IPS-20b (cell line): ENCODE data around the gene TPSB2.
"Not testable (repeated sequence)": the region's sequence is repeated elsewhere in the genome, so short reads cannot be mapped to it uniquely, and the experiment has no call there.

ENCODE experiments used
- H3K27ac ChIP-seq: one replicate; pipeline ENCODE4 v1.5.1; 2013; ENCODE audit warnings: low read length
- H3K27me3 ChIP-seq: 2 replicates; pipeline ENCODE4 v1.6.1; 2013; ENCODE audit warnings: mild to moderate bottlenecking, low read length, inconsistent platforms; ENCODE audit not compliant: insufficient read depth
- H3K36me3 ChIP-seq: 2 replicates; pipeline ENCODE4 v1.6.1; 2013; ENCODE audit warnings: low read depth, mild to moderate bottlenecking, inconsistent platforms, low read length, moderate library complexity; ENCODE audit not compliant: insufficient read depth
- H3K4me1 ChIP-seq: 2 replicates; pipeline ENCODE4 v1.6.1; 2013; ENCODE audit warnings: mild to moderate bottlenecking, control low read depth, inconsistent platforms, low read length, moderate library complexity; ENCODE audit not compliant: insufficient read depth
- H3K4me3 ChIP-seq: 2 replicates; pipeline ENCODE4 v1.5.1; 2013; ENCODE audit warnings: mild to moderate bottlenecking, low read length, inconsistent platforms
- H3K9ac ChIP-seq: 2 replicates; pipeline ENCODE4 v1.6.1; 2013; ENCODE audit warnings: low read depth, mild to moderate bottlenecking, inconsistent platforms, low read length, moderate library complexity
- H3K9me3 ChIP-seq: 2 replicates; pipeline ENCODE4 v1.6.1; 2013; ENCODE audit warnings: mild to moderate bottlenecking, low read depth, low read length, inconsistent platforms; ENCODE audit not compliant: insufficient read depth

TPSB2 gene

GRCh38 chr16:1230084-1230470, at the start of gene TPSB2:
TPSB2 (minus strand) TSS chr16:1230184; CDS start chr16:1229951, 233 bp downstream.
- H3K9ac ChIP-seq, H3K27ac ChIP-seq, H3K27me3 ChIP-seq, H3K4me3 ChIP-seq, H3K36me3 ChIP-seq, H3K4me1 ChIP-seq, H3K9me3 ChIP-seq: not testable (repeated sequence)

GRCh38 chr16:1279081-1279944, 49.3 kb upstream of the TPSB2 start:
- Histone ChIP-seq H3K9me3 (no peaks in the 10 kb centered on the region), H3K4me1 (no peaks in the 10 kb centered on the region), H3K9ac (no peak overlapping the region), H3K4me3 (no peak overlapping the region), H3K36me3 (no peaks in the 10 kb centered on the region), H3K27ac (no peak overlapping the region), H3K27me3 (peaks cover 6% of the 10 kb centered on the region; the same call in 1 of the 2 replicates)

GRCh38 chr16:1278477-1278876, 48.5 kb upstream of the TPSB2 start:
- Histone ChIP-seq H3K9ac (no peak overlapping the region), H3K27ac (no peak overlapping the region), H3K27me3 (peaks cover under 1% of the 10 kb centered on the region; the same call in 1 of the 2 replicates)

GRCh38 chr16:1277617-1278282, 47.8 kb upstream of the TPSB2 start:
- Histone ChIP-seq H3K36me3 (no peaks in the 10 kb centered on the region), H3K4me3 (no peak overlapping the region), H3K27ac (no peak overlapping the region), H3K9me3 (no peaks in the 10 kb centered on the region), H3K9ac (no peak overlapping the region), H3K27me3 (no peaks in the 10 kb centered on the region; the same call in 1 of the 2 replicates), H3K4me1 (no peaks in the 10 kb centered on the region)

More at GRCh38 chr16:1278477-1278876, 48.5 kb upstream of the TPSB2 start:
- no peaks in the 10 kb centered on the region for H3K9me3 ChIP-seq
- H3K4me1 ChIP-seq, result no peaks in the 10 kb centered on the region
- no peaks in the 10 kb centered on the region for H3K36me3 ChIP-seq
- no peak overlapping the region for H3K4me3 ChIP-seq

- Histone ChIP-seq H3K4me3 (no peak overlapping the region), H3K9ac (no peak overlapping the region), H3K36me3 (no peaks in the 10 kb centered on the region), H3K9me3 (no peaks in the 10 kb centered on the region), H3K27me3 (no peaks in the 10 kb centered on the region; the same call in 1 of the 2 replicates), H3K4me1 (no peaks in the 10 kb centered on the region), H3K27ac (no peak overlapping the region)
These were observed 47.2 kb upstream of the TPSB2 start for GRCh38 chr16:1277151-1277598.

GRCh38 chr16:1276580-1276878, 46.5 kb upstream of the TPSB2 start:
- H3K4me1 ChIP-seq, result no peaks in the 10 kb centered on the region
- no peak overlapping the region for H3K27ac ChIP-seq
- H3K4me3 ChIP-seq, result no peak overlapping the region
- no peaks in the 10 kb centered on the region; the same call in 1 of the 2 replicates for H3K27me3 ChIP-seq
- no peaks in the 10 kb centered on the region for H3K9me3 ChIP-seq
- H3K36me3 ChIP-seq, result no peaks in the 10 kb centered on the region
- no peak overlapping the region for H3K9ac ChIP-seq

GRCh38 chr16:1275791-1276579, 46.0 kb upstream of the TPSB2 start:
- no peaks in the 10 kb centered on the region for H3K27me3 ChIP-seq
- no peak overlapping the region for H3K4me3 ChIP-seq
- H3K9ac ChIP-seq, result no peak overlapping the region
- H3K4me1 ChIP-seq, result no peaks in the 10 kb centered on the region
- no peaks in the 10 kb centered on the region for H3K9me3 ChIP-seq
- H3K36me3 ChIP-seq, result no peaks in the 10 kb centered on the region
- no peak overlapping the region for H3K27ac ChIP-seq

- Histone ChIP-seq H3K4me3 (no peak overlapping the region), H3K9ac (no peak overlapping the region), H3K4me1 (no peaks in the 10 kb centered on the region), H3K9me3 (no peaks in the 10 kb centered on the region), H3K27me3 (no peaks in the 10 kb centered on the region), H3K27ac (no peak overlapping the region), H3K36me3 (no peaks in the 10 kb centered on the region)
These were observed 44.8 kb upstream of the TPSB2 start for GRCh38 chr16:1274767-1275166.

GRCh38 chr16:1273816-1274215, 43.8 kb upstream of the TPSB2 start:
- Histone ChIP-seq H3K27me3 (no peaks in the 10 kb centered on the region), H3K4me1 (no peaks in the 10 kb centered on the region), H3K4me3 (no peak overlapping the region), H3K36me3 (no peaks in the 10 kb centered on the region), H3K9me3 (no peaks in the 10 kb centered on the region), H3K27ac (no peak overlapping the region), H3K9ac (no peak overlapping the region)

GRCh38 chr16:1272453-1273198, 42.6 kb upstream of the TPSB2 start:
- H3K4me1 ChIP-seq, result no peaks in the 10 kb centered on the region
- H3K27ac ChIP-seq, result no peak overlapping the region

GRCh38 chr16:1271724-1272413, 41.9 kb upstream of the TPSB2 start:
- H3K27me3 ChIP-seq, H3K4me1 ChIP-seq, H3K9me3 ChIP-seq, H3K9ac ChIP-seq, H3K27ac ChIP-seq, H3K4me3 ChIP-seq, H3K36me3 ChIP-seq: not testable (repeated sequence)

More at GRCh38 chr16:1272453-1273198, 42.6 kb upstream of the TPSB2 start:
- Histone ChIP-seq H3K9ac (no peak overlapping the region), H3K36me3 (no peaks in the 10 kb centered on the region), H3K9me3 (no peaks in the 10 kb centered on the region), H3K27me3 (no peaks in the 10 kb centered on the region), H3K4me3 (no peak overlapping the region)
